Kidney (tissue), 14 donors: ENCODE results near the gene ARL8B. TPM values are rescaled to one million over a fixed set of nuclear protein-coding genes. Genes with fewer than 3 reads are reported as not detected.
A peak's percentile ranks its signal among the peaks of the same experiment; 100 is the strongest.

Experiments
- DNase-seq, 5 donors: peaks; one replicate each; pipeline ENCODE4 v3.0.0-alpha.2; 2013 to 2020
- FAIRE-seq: peaks from 2 replicates; lab custom pipeline; 2012; peaks lifted over from hg19 to GRCh38; lab: Jason Lieb, UNC
- H3K27ac ChIP-seq, 2 donors: one replicate each; pipeline ENCODE4 v1.7.0; 2013; ENCODE audit warnings: low read depth in 2 of 2, low read length in 2 of 2, inconsistent platforms in 1 of 2
- H3K27me3 ChIP-seq: one replicate; pipeline ENCODE4 v1.7.1; 2013; ENCODE audit warnings: low read length, inconsistent platforms; ENCODE audit not compliant: control insufficient read depth, insufficient read depth
- H3K36me3 ChIP-seq, 3 donors: one replicate each; pipeline versions ENCODE4 v1.7.0 to v1.7.1; 2013; ENCODE audit warnings: low read length in 3 of 3, control low read depth in 1 of 3, inconsistent platforms in 1 of 3; ENCODE audit not compliant: insufficient read depth in 3 of 3, control insufficient read depth in 2 of 3
- H3K4me1 ChIP-seq, 3 donors: one replicate each; pipeline versions ENCODE4 v1.7.0 to v1.7.1; 2013; ENCODE audit warnings: low read length in 3 of 3, inconsistent platforms in 1 of 3, low read depth in 1 of 3; ENCODE audit not compliant: control insufficient read depth in 2 of 3, insufficient read depth in 2 of 3
- H3K4me3 ChIP-seq, 3 donors: one replicate each; pipeline versions ENCODE4 v1.7.0 to v1.8.1; 2013; ENCODE audit warnings: low read length in 3 of 3, control low read depth in 1 of 3, inconsistent platforms in 1 of 3
- H3K9ac ChIP-seq, 3 donors: one replicate each; pipeline versions ENCODE4 v1.7.0 to v1.7.1; 2013; ENCODE audit warnings: low read length in 3 of 3, control low read depth in 1 of 3, inconsistent platforms in 1 of 3
- H3K9me3 ChIP-seq, 3 donors: one replicate each; pipeline versions ENCODE4 v1.7.0 to v1.7.1; 2013; ENCODE audit warnings: low read length in 3 of 3, control low read depth in 1 of 3, inconsistent platforms in 1 of 3; ENCODE audit not compliant: control insufficient read depth in 2 of 3, insufficient read depth in 1 of 3
- intact Hi-C: fragments of 100-400 bp; cut with DNase I; formaldehyde crosslinking; loops from one replicate; pipeline ENCODE4 v1.11.1; 2022
- polyA plus RNA-seq: library from polyadenylated mRNA; stranded (reverse); fragments of 350-450 nt; fragmentation: Illumina TruSeq; extraction: RNeasy Lipid Tissue Mini Kit (QIAGEN cat#74804); gene quantifications from one replicate; pipeline ENCODE4 v1.2.3, GENCODE V29; 2014; ENCODE audit warnings: low read depth, low replicate concordance; ENCODE audit not compliant: insufficient read depth
- total RNA-seq: library from RNA; stranded (reverse); fragmentation: NEBNext Ultra II Directional; extraction: Animal tissue kit (Norgen Biotek cat#: 25700); gene quantifications from one replicate; pipeline ENCODE4 v1.2.1, GENCODE V29; 2021
- TF ChIP-seq, protein P1 (sequence below): IDR thresholded peaks from 3 replicates; pipeline ENCODE4 v1.5.1; 2012; ENCODE audit warnings: mild to moderate bottlenecking, moderate library complexity, borderline replicate concordance; ENCODE audit not compliant: insufficient read depth; ENCODE audit errors: extremely low read depth
- donor health status: control.
- donor health status: control.
- donor health status: control.
- donor health status: control.
- donor health status: control.
- donor health status: DM: yes; HTN: yes; CAD: no.
- donor health status: Normal renal cell carcinoma (clear cell type).

Gene ARL8B
- total and polyA plus RNA-seq, 2 donors from 2014 or later, result 49.1 to 62.7 TPM

DNA sequence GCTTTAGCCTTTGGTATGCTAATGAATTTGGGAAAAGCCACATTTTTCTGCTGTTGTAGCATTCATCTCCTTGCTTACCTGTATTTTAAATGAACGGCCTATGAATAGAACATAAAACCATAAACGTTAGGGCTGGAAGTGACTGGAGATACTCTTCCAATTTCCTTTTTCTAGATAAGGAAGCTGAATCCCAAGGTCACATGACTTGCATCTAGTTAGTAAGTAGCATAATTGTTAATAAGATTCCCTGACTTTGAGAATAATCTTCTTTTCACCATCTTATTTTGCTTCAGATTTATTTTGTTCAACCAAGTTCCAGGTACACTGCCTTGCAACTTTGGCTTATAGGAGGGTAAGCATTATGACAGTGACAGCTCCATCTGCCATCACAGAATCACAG, 44.8 kb downstream of the ARL8B start:
- no peaks in the 10 kb centered on the region for H3K9me3 ChIP-seq
- no peak overlapping the region for H3K4me3 ChIP-seq
- H3K9ac ChIP-seq, result no peak overlapping the region
- no peaks in the 10 kb centered on the region for H3K4me1 ChIP-seq
- H3K27me3 ChIP-seq, result no peaks in the 10 kb centered on the region
- H3K36me3 ChIP-seq, result no peaks in the 10 kb centered on the region
- DNase-seq, result no peak
- TF ChIP-seq, protein P1, sequence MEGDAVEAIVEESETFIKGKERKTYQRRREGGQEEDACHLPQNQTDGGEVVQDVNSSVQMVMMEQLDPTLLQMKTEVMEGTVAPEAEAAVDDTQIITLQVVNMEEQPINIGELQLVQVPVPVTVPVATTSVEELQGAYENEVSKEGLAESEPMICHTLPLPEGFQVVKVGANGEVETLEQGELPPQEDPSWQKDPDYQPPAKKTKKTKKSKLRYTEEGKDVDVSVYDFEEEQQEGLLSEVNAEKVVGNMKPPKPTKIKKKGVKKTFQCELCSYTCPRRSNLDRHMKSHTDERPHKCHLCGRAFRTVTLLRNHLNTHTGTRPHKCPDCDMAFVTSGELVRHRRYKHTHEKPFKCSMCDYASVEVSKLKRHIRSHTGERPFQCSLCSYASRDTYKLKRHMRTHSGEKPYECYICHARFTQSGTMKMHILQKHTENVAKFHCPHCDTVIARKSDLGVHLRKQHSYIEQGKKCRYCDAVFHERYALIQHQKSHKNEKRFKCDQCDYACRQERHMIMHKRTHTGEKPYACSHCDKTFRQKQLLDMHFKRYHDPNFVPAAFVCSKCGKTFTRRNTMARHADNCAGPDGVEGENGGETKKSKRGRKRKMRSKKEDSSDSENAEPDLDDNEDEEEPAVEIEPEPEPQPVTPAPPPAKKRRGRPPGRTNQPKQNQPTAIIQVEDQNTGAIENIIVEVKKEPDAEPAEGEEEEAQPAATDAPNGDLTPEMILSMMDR, result no peak
- FAIRE-seq, result no peak
- intact Hi-C loops, result no loop called here
- H3K27ac ChIP-seq, result no peak overlapping the region

DNA sequence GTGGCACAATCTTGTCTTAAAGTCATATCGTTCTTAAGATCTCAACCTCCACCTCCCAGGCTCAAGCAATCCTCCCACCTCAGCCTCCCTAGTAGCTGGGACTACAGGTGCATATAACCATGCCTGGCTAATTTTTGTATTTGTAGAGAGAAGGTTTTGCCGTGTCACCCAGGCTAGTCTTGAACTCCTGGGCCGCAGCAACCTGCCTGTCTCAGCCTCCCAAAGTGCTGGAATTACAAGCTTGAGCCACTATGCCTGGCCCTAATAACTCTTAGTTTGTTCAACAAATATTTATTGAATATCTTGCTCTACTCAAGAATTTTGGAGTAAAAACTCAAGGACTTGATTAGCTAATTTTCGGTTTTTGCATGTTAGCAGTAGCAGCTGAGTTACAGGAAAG, 46.0 kb downstream of the ARL8B start:
- no peak overlapping the region for H3K27ac ChIP-seq
- TF ChIP-seq, protein P1, result no peak
- no peak for FAIRE-seq

DNA sequence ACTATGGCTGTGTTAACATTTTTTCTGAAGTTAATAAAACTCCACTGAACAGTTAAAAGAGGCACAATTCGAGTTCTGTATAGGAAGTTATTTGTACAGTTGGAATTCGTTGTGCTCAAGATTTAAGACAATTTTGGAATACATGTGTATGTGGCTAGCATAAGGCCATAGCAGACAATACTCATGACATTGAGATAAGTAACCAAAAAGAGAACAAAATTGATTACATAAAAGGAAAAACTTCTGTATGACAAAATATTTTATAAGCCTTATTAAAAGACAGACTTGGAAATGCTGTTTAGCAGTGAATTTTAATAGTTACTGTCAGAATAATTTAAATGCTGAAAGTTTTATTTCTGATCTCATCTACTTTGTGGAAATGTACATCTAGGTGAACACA, 47.7 kb downstream of the ARL8B start:
- no peak overlapping the region for H3K4me3 ChIP-seq
- no peaks in the 10 kb centered on the region for H3K4me1 ChIP-seq
- no peaks in the 10 kb centered on the region for H3K27me3 ChIP-seq
- DNase-seq (no peak), FAIRE-seq (peak; percentile 33)
- H3K9me3 ChIP-seq, result no peaks in the 10 kb centered on the region
- H3K9ac ChIP-seq, result no peak overlapping the region
- TF ChIP-seq, protein P1, result no peak
- no peak overlapping the region for H3K27ac ChIP-seq
- H3K36me3 ChIP-seq, result peaks cover 0 to 13% (median 2%) of the 10 kb centered on the region in 3 donors
- intact Hi-C loops, result no loop called here

More for the DNA sequence above, 46.0 kb downstream of the ARL8B start:
- intact Hi-C loops, result no loop called here
- H3K27me3 ChIP-seq, result no peaks in the 10 kb centered on the region
- no peak overlapping the region for H3K4me3 ChIP-seq
- DNase-seq, result no peak
- H3K4me1 ChIP-seq, result no peaks in the 10 kb centered on the region
- H3K36me3 ChIP-seq, result peaks cover 0 to 4% (median 2%) of the 10 kb centered on the region in 3 donors
- H3K9me3 ChIP-seq, result no peaks in the 10 kb centered on the region
- no peak overlapping the region for H3K9ac ChIP-seq

DNA sequence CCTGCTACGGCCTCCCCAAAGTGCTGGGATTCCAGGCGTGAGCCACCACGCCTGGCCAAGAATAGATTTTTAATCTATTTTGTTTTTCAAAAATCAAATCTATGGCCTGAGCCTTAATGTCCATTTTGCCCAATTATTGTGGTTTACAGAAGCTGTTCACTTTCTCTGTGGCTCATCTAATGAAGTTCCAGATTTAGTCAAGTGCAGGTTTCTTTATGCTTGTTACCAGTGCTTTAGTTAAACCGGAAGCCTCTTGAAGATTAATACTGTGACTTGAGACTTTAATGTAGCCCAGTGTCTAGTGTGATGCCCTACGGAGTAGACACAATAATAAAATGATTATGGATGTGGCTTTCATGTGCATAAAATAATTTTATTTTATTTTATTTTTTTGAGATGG, 48.9 kb downstream of the ARL8B start:
- Histone ChIP-seq H3K36me3 (peaks cover 2 to 19% (median 10%) of the 10 kb centered on the region in 3 donors), H3K4me3 (no peak overlapping the region), H3K9me3 (no peaks in the 10 kb centered on the region), H3K9ac (no peak overlapping the region), H3K27me3 (no peaks in the 10 kb centered on the region), H3K4me1 (no peaks in the 10 kb centered on the region), H3K27ac (no peak overlapping the region)
- FAIRE-seq, result no peak
- intact Hi-C loops, result no loop called here
- DNase-seq, result no peak
- TF ChIP-seq, protein P1, result no peak
